Middle frontal gyrus (tissue), 1 donor: ENCODE results near the gene GRIN3A.
"Not testable (repeated sequence)": the region's sequence is repeated elsewhere in the genome, so short reads cannot be mapped to it uniquely, and the experiment has no call there.

Source experiments
- DNase-seq: peaks from one replicate; pipeline ENCODE4 v3.0.0-alpha.2; 2015; ENCODE audit warnings: low spot score; ENCODE audit errors: extremely low spot score

The GRIN3A gene

GRCh38 chr9:101632611-101633010 lies 105.8 kb downstream of the GRIN3A start:
- DNase-seq, result no peak

GRCh38 chr9:101631892-101632291 lies 106.6 kb downstream of the GRIN3A start:
- no peak for DNase-seq

GRCh38 chr9:101629636-101630035 lies 108.8 kb downstream of the GRIN3A start:
- no peak for DNase-seq

- no peak for DNase-seq
These were observed 110.3 kb downstream of the GRIN3A start for GRCh38 chr9:101628173-101628572.

- DNase-seq, result no peak
These were observed 112.2 kb downstream of the GRIN3A start for GRCh38 chr9:101626295-101626694.

- DNase-seq, result no peak
These were observed 112.6 kb downstream of the GRIN3A start for GRCh38 chr9:101625876-101626275.

- DNase-seq, result no peak
These were observed 118.0 kb downstream of the GRIN3A start for GRCh38 chr9:101620452-101620851.

GRCh38 chr9:101618698-101619097 lies 119.7 kb downstream of the GRIN3A start:
- no peak for DNase-seq

- DNase-seq, result no peak
These were observed 132.9 kb downstream of the GRIN3A start for GRCh38 chr9:101605547-101605946.

- DNase-seq, result no peak
These were observed 134.2 kb downstream of the GRIN3A start for GRCh38 chr9:101604296-101604695.

GRCh38 chr9:101601904-101602765 lies 136.3 kb downstream of the GRIN3A start:
- no peak for DNase-seq

GRCh38 chr9:101594796-101595195 lies 143.7 kb downstream of the GRIN3A start, which contains the start of gene PPP3R2:
Gene PPP3R2 (minus strand): TSS chr9:101594969. CDS start chr9:101594921, 48 bp downstream.
- no peak for DNase-seq

- no peak for DNase-seq
These were observed 145.1 kb downstream of the GRIN3A start for GRCh38 chr9:101593345-101593744.

GRCh38 chr9:101592788-101593187 lies 145.7 kb downstream of the GRIN3A start:
- no peak for DNase-seq

GRCh38 chr9:101591787-101592446 lies 146.5 kb downstream of the GRIN3A start:
- no peak for DNase-seq

- DNase-seq, result no peak
These were observed 147.5 kb downstream of the GRIN3A start for GRCh38 chr9:101590901-101591300.

- not testable (repeated sequence) for DNase-seq
These were observed 148.4 kb downstream of the GRIN3A start for GRCh38 chr9:101590074-101590473.

- no peak for DNase-seq
These were observed 151.0 kb downstream of the GRIN3A start for GRCh38 chr9:101587332-101588043.

- DNase-seq, result no peak
These were observed 151.8 kb downstream of the GRIN3A start for GRCh38 chr9:101586651-101587050.

GRCh38 chr9:101585740-101586139 lies 152.7 kb downstream of the GRIN3A start:
- no peak for DNase-seq

- DNase-seq, result peak; percentile 26
These were observed 155.9 kb downstream of the GRIN3A start for GRCh38 chr9:101582553-101582952.
